Muscle of back (tissue), 11 donors: Measurements from ENCODE around the gene SLC25A12. TPM values are rescaled to one million over a fixed set of nuclear protein-coding genes. Genes with fewer than 3 reads are reported as not detected.
"Not testable (repeated sequence)": the region's sequence is repeated elsewhere in the genome, so short reads cannot be mapped to it uniquely, and the experiment has no call there.

Experiments used
- DNase-seq, 3 donors: peaks; one replicate each; pipeline versions ENCODE4 v3.0.0 to v3.0.0-alpha.2; 2013
- polyA plus RNA-seq, 10 donors: library from polyadenylated mRNA; unstranded; fragments of 120-200 nt; gene quantifications; one replicate each; pipeline ENCODE4 v1.2.1, GENCODE V29; 2013; ENCODE audit not compliant: insufficient read length in 10 of 10

SLC25A12 gene
- polyA plus RNA-seq, 10 donors = 19.2 to 28.0 (median 24.1) TPM

- DNase-seq = no peak
Observed at GRCh38 chr2:171832489-171832888, 61.6 kb downstream of the SLC25A12 start.

GRCh38 chr2:171830039-171830438 lies 64.0 kb downstream of the SLC25A12 start:
- no peak for DNase-seq

GRCh38 chr2:171824086-171824485 lies 70.0 kb downstream of the SLC25A12 start:
- no peak for DNase-seq

- DNase-seq = no peak
Observed at GRCh38 chr2:171822525-171823322, 71.3 kb downstream of the SLC25A12 start.

GRCh38 chr2:171819453-171819852 lies 74.6 kb downstream of the SLC25A12 start:
- no peak for DNase-seq

- no peak for DNase-seq
Observed at GRCh38 chr2:171814883-171815282, 79.2 kb downstream of the SLC25A12 start.

GRCh38 chr2:171814174-171814573 lies 79.9 kb downstream of the SLC25A12 start:
- DNase-seq = no peak

- DNase-seq = no peak
Observed at GRCh38 chr2:171813729-171814128, 80.3 kb downstream of the SLC25A12 start.

- DNase-seq = no peak
Observed at GRCh38 chr2:171813126-171813525, 80.9 kb downstream of the SLC25A12 start.

GRCh38 chr2:171811245-171811628 lies 82.8 kb downstream of the SLC25A12 start:
- peak in 2 of 3 donors; percentile 25 to 30 for DNase-seq

GRCh38 chr2:171810422-171811244 lies 83.4 kb downstream of the SLC25A12 start:
- peak; percentile 34 to 80 (median 34) for DNase-seq

GRCh38 chr2:171808885-171809284 lies 85.2 kb downstream of the SLC25A12 start:
- not testable (repeated sequence) for DNase-seq

GRCh38 chr2:171807831-171808393 lies 86.1 kb downstream of the SLC25A12 start:
- peak in 1 of 3 donors; percentile 16 for DNase-seq

- DNase-seq = no peak
Observed at GRCh38 chr2:171807119-171807518, 86.9 kb downstream of the SLC25A12 start.

GRCh38 chr2:171804456-171804855 lies 89.6 kb downstream of the SLC25A12 start:
- no peak for DNase-seq

- DNase-seq = no peak
Observed at GRCh38 chr2:171803757-171804156, 90.3 kb downstream of the SLC25A12 start.

GRCh38 chr2:171800639-171801038 lies 93.4 kb downstream of the SLC25A12 start:
- no peak for DNase-seq

- peak in 1 of 3 donors; percentile 28 for DNase-seq
Observed at GRCh38 chr2:171798156-171798820, 95.8 kb downstream of the SLC25A12 start.

- DNase-seq = no peak
Observed at GRCh38 chr2:171794918-171795317, 99.1 kb downstream of the SLC25A12 start.

- DNase-seq = no peak
Observed at GRCh38 chr2:171793691-171794678, 100.1 kb downstream of the SLC25A12 start.
